GM12878 (cell line): ENCODE results near the gene TAB2. TPM values are rescaled to one million over a fixed set of nuclear protein-coding genes. Genes with fewer than 3 reads are reported as not detected.

Experiments used
- ATAC-seq: fragments of 200-7000 bp; cut with Tn5 transposase; 3 replicates; pipeline ENCODE4 v1.9.1; 2020; ENCODE audit warnings: mild to moderate bottlenecking, moderate library complexity
- BruUV-seq: library from RNA; stranded (reverse); fragments of 400-500 nt; replicated peaks from 2 replicates; lab custom pipeline; 2021; lab: Mats Ljungman, UMichigan
- CTCF ChIA-PET: fragments of 300-600 bp; sonication (Branson Sonifier 250); formaldehyde crosslinking; extraction: SDS; loops from one replicate; lab custom pipeline; 2021; ENCODE audit warnings: inconsistent platforms; lab: Yijun Ruan, JAX
- POLR2A ChIA-PET: fragments of 350-600 bp; formaldehyde crosslinking; extraction: SDS; loops from one replicate; lab custom pipeline; 2021; ENCODE audit warnings: inconsistent platforms; lab: Charles Lee
- RAD21 ChIA-PET: fragments of 300-600 bp; sonication (Branson Sonifier 250); formaldehyde crosslinking; loops from one replicate; lab custom pipeline; 2023; ENCODE audit warnings: antibody characterized with exemption; ENCODE audit not compliant: unreplicated experiment; lab: Charles Lee
- SMC1A ChIA-PET: fragments of 300-600 bp; sonication (Branson Sonifier 250); formaldehyde crosslinking; loops from one replicate; lab custom pipeline; 2023; ENCODE audit not compliant: unreplicated experiment, uncharacterized antibody; lab: Charles Lee
- DNase-seq: peaks from one replicate; pipeline ENCODE4 v3.0.0-alpha.2; 2011; ENCODE audit warnings: low read depth, low spot score
- FAIRE-seq: peaks from 3 replicates; lab custom pipeline; 2011; peaks lifted over from hg19 to GRCh38; lab: Jason Lieb, UNC
- H2AFZ ChIP-seq: 2 replicates; pipeline ENCODE4 v1.6.0; 2011; ENCODE audit warnings: low read depth, low read length, control low read depth; ENCODE audit not compliant: control insufficient read depth
- H3K27ac ChIP-seq: 2 replicates; pipeline ENCODE4 v1.5.1; 2011; ENCODE audit warnings: control low read depth; ENCODE audit not compliant: control insufficient read depth, insufficient read depth
- H3K27me3 ChIP-seq, 2 experiments: replicated peaks in 1 of 2; 2 replicates each; pipeline versions ENCODE4 v1.6.0 to v1.6.1; 2011; ENCODE audit warnings: low read length in 1 of 2; ENCODE audit not compliant: control insufficient read depth in 2 of 2, insufficient read depth in 2 of 2
- H3K36me3 ChIP-seq, 2 experiments: 2 replicates each; pipeline ENCODE4 v1.5.1; 2011; ENCODE audit warnings: low read length in 1 of 2; ENCODE audit not compliant: control insufficient read depth in 2 of 2, insufficient read depth in 2 of 2
- H3K4me1 ChIP-seq: 2 replicates; pipeline ENCODE4 v1.6.1; 2011; ENCODE audit warnings: mild to moderate bottlenecking, low read length, moderate library complexity, mixed read lengths; ENCODE audit not compliant: control insufficient read depth, insufficient read depth
- H3K4me2 ChIP-seq: 2 replicates; pipeline ENCODE4 v1.6.0; 2011; ENCODE audit warnings: control low read depth; ENCODE audit not compliant: control insufficient read depth, insufficient read depth
- H3K4me3 ChIP-seq: fragments of 200-600 bp; sonication (generic); 2 replicates; pipeline ENCODE4 v1.5.1; 2016
- H3K79me2 ChIP-seq: 2 replicates; pipeline ENCODE4 v1.6.0; 2011; ENCODE audit warnings: low read length; ENCODE audit not compliant: control insufficient read depth, insufficient read depth
- H3K9ac ChIP-seq: 2 replicates; pipeline ENCODE4 v1.8.0; 2011; ENCODE audit warnings: low read length, control low read depth, mixed read lengths; ENCODE audit not compliant: control insufficient read depth, insufficient read depth
- H3K9me3 ChIP-seq: replicated peaks from 3 replicates; pipeline ENCODE4 v1.5.1; 2011; ENCODE audit warnings: mild to moderate bottlenecking, low read length; ENCODE audit not compliant: control insufficient read depth, insufficient read depth
- H4K20me1 ChIP-seq: 2 replicates; pipeline ENCODE4 v1.6.0; 2011; ENCODE audit not compliant: control insufficient read depth, insufficient read depth
- CHD1 ChIP-seq: IDR thresholded peaks from 2 replicates; pipeline ENCODE4 v1.6.1; 2012; ENCODE audit warnings: low read depth, low read length, improper control_type of control experiment
- HSF1 ChIP-seq: fragments of 150-350 bp; IDR thresholded peaks from 2 replicates; pipeline ENCODE4 v1.6.1; 2014; ENCODE audit warnings: mild to moderate bottlenecking, low read depth, low read length
- JUNB ChIP-seq: IDR thresholded peaks from 2 replicates; pipeline ENCODE4 v1.6.1; 2016; ENCODE audit warnings: antibody characterized with exemption, mild to moderate bottlenecking
- SMC3 ChIP-seq: IDR thresholded peaks from 2 replicates; pipeline ENCODE4 v1.6.1; 2011; ENCODE audit warnings: low read length, improper control_type of control experiment, borderline replicate concordance
- SPI1 ChIP-seq: IDR thresholded peaks from 2 replicates; pipeline ENCODE4 v1.6.1; 2011; ENCODE audit warnings: low read depth, mild to moderate bottlenecking, low read length, moderate library complexity, borderline replicate concordance; ENCODE audit not compliant: insufficient read depth
- ZBTB40 ChIP-seq: fragments of 450-650 bp; IDR thresholded peaks from 2 replicates; pipeline ENCODE4 v1.6.1; 2016; ENCODE audit warnings: mild to moderate bottlenecking, moderate library complexity, borderline replicate concordance
- WGBS: methylation state at CpG from one replicate; pipeline ENCODE4 v1.1.6; 2016; ENCODE audit warnings: low lambda C conversion rate; ENCODE audit not compliant: insufficient replicate concordance, insufficient coverage; ENCODE audit errors: missing lambda C conversion rate; 5-methylcytosine and 5-hydroxymethylcytosine counted together
- in situ Hi-C: fragments of 300-500 bp; cut with MboI; formaldehyde crosslinking; loops from 9 replicates; pipeline ENCODE4 v1.14.3; 2018; ENCODE audit warnings: mixed read lengths
- intact Hi-C: fragments of 100-400 bp; cut with micrococcal nuclease; formaldehyde crosslinking; loops from one replicate; pipeline ENCODE4 v1.14.2; 2022; ENCODE audit not compliant: unreplicated experiment
- polyA plus RNA-seq, 11 experiments: library from polyadenylated mRNA; depleted of rRNA in 4 of 11; unstranded in 6 of 11; stranded (reverse) in 5 of 11; fragments of >200 nt; fragmentation: Nextera tagmentation in 4 of 11; fragmentation: Illumina TruSeq in 1 of 11; extraction: Ambion mirVana in 4 of 11; extraction: Trizol in 1 of 11; gene quantifications; 1 replicate in 1 of 11; 2 replicates in 10 of 11; pipeline versions ENCODE4 v1.2.1 to v1.2.3, GENCODE V29; 2011 to 2016; ENCODE audit warnings: inconsistent platforms in 2 of 11, missing spikeins in 2 of 11, low read depth in 1 of 11
- total RNA-seq, 4 experiments: library from RNA; depleted of rRNA in 3 of 4; stranded (reverse); fragments of >200 nt in 3 of 4; fragmentation: Illumina TruSeq in 1 of 4; extraction: Trizol in 1 of 4; gene quantifications; 2 replicates each; pipeline versions ENCODE4 v1.2.1 to v1.2.3, GENCODE V29; 2013 to 2021

The TAB2 gene
- total and polyA plus RNA-seq, 10 of the 15 experiments (the other 5 are each of a cell fraction or from before 2014, with no cell fraction given), result 8.9 to 66.3 (median 23.0) TPM

- intact Hi-C loops, result loop anchor here (5.0 kb wide), 2 partner anchors 84 to 284 kb away; no protein-coding TSS in a partner anchor
- WGBS, result 27% methylated on average over 7 of the region's 7 CpGs
- Histone ChIP-seq H3K4me1 (peaks cover 3% of the 10 kb centered on the region; the same call in 1 of the 2 replicates), H3K27ac (peak overlapping the region; percentile 96), H3K9me3 (no peaks in the 10 kb centered on the region), H3K79me2 (peaks cover 47% of the 10 kb centered on the region), H3K9ac (peak overlapping the region; percentile 95), H3K27me3 (no peaks in the 10 kb centered on the region), H3K4me2 (peak overlapping the region; percentile 71), H3K4me3 (peak overlapping the region; percentile 97), H2AFZ (peak overlapping the region; percentile 68), H4K20me1 (no peaks in the 10 kb centered on the region), H3K36me3 (no peaks in the 10 kb centered on the region)
- TF ChIP-seq HSF1, result no peak
- TF ChIP-seq ZBTB40, result no peak
- no peak for TF ChIP-seq SMC3
- TF ChIP-seq SPI1, result peak; percentile 29; the same call in 1 of the 2 replicates
- no peak for TF ChIP-seq JUNB
- TF ChIP-seq CHD1, result no peak
- ChIA-PET SMC1A (interaction anchor here (0.6 to 1.8 kb wide), 15 partner anchors 19 to 231 kb away, joined by 3 to 7 read pairs (median 4); no protein-coding TSS in a partner anchor), CTCF (interaction anchor here (0.6 to 1.5 kb wide), 4 partner anchors 34 to 121 kb away, joined by 3 read pairs; no protein-coding TSS in a partner anchor), POLR2A (interaction anchor here (0.7 to 1.1 kb wide), 3 partner anchors 9 to 205 kb away, joined by 3 to 4 read pairs (median 3); no protein-coding TSS in a partner anchor), RAD21 (interaction anchor here (1.0 to 2.9 kb wide), 11 partner anchors 12 to 284 kb away, joined by 3 to 17 read pairs (median 4); no protein-coding TSS in a partner anchor)
- BruUV-seq, result TSS peak; percentile 78
- no peak for DNase-seq
- no peak for ATAC-seq
- in situ Hi-C loops, result no loop called here
- no peak for FAIRE-seq
Measured at GRCh38 chr6:149316108-149316727, 1.3 kb upstream of the TAB2 start.
